Mesothelial cell of epicardium (in vitro differentiated cells): ENCODE data around the gene DLX3. TPM values are rescaled to one million over a fixed set of nuclear protein-coding genes. Genes with fewer than 3 reads are reported as not detected.

Experiments
- DNase-seq, 2 experiments: peaks; one replicate each; pipeline ENCODE4 v3.0.0; 2021; ENCODE audit warnings: low spot score in 2 of 2; ENCODE audit not compliant: unreplicated experiment in 2 of 2
- H3K27ac Mint-ChIP-seq: 2 replicates; pipeline ENCODE4 v1.8.0; 2021; ENCODE audit warnings: mixed read lengths
- H3K27me3 Mint-ChIP-seq: 2 replicates; pipeline ENCODE4 v1.8.0; 2021; ENCODE audit warnings: low read depth, mixed read lengths
- H3K36me3 Mint-ChIP-seq: 2 replicates; pipeline ENCODE4 v1.8.0; 2021; ENCODE audit warnings: mixed read lengths
- H3K4me1 Mint-ChIP-seq: 2 replicates; pipeline ENCODE4 v1.8.0; 2021; ENCODE audit warnings: mixed read lengths
- H3K4me3 Mint-ChIP-seq: 2 replicates; pipeline ENCODE4 v1.8.0; 2021; ENCODE audit warnings: mild to moderate bottlenecking, moderate library complexity, mixed read lengths
- H3K9me3 Mint-ChIP-seq: 2 replicates; pipeline ENCODE4 v1.8.0; 2021; ENCODE audit warnings: mixed read lengths
- CTCF ChIP-seq: fragments of 200-600 bp; sonication (generic); IDR thresholded peaks from one replicate; pipeline ENCODE4 v1.5.0; 2021; ENCODE audit warnings: antibody characterized with exemption; ENCODE audit not compliant: unreplicated experiment
- total RNA-seq: library from RNA; stranded (reverse); gene quantifications from 3 replicates; pipeline ENCODE4 v1.2.1, GENCODE V29; 2021

DLX3 gene
- total RNA-seq, 1 donor from 2014 or later, result 7.7 TPM

- Mint-ChIP-seq H3K9me3 (no peaks in the 10 kb centered on the region), H3K36me3 (no peaks in the 10 kb centered on the region), H3K27ac (peak overlapping the region; percentile 72), H3K4me1 (peaks cover 49% of the 10 kb centered on the region), H3K27me3 (no peaks in the 10 kb centered on the region), H3K4me3 (no peak overlapping the region)
- no peak for DNase-seq
- no peak for TF ChIP-seq CTCF
These were observed 42.5 kb upstream of the DLX3 start for GRCh38 chr17:50037321-50038107.

GRCh38 chr17:50036455-50037261 lies 41.6 kb upstream of the DLX3 start:
- peak in 1 of 2 experiments; percentile 33 for DNase-seq
- H3K9me3 Mint-ChIP-seq, result no peaks in the 10 kb centered on the region
- peak overlapping the region; percentile 48 for H3K27ac Mint-ChIP-seq
- no peaks in the 10 kb centered on the region for H3K36me3 Mint-ChIP-seq
- H3K4me1 Mint-ChIP-seq, result peaks cover 49% of the 10 kb centered on the region
- no peak overlapping the region for H3K4me3 Mint-ChIP-seq
- TF ChIP-seq CTCF, result no peak
- no peaks in the 10 kb centered on the region for H3K27me3 Mint-ChIP-seq

- Mint-ChIP-seq H3K27me3 (no peaks in the 10 kb centered on the region), H3K27ac (peak overlapping the region; percentile 73), H3K4me3 (no peak overlapping the region), H3K4me1 (peaks cover 49% of the 10 kb centered on the region), H3K9me3 (no peaks in the 10 kb centered on the region), H3K36me3 (no peaks in the 10 kb centered on the region)
- no peak for DNase-seq
- no peak for TF ChIP-seq CTCF
These were observed 40.9 kb upstream of the DLX3 start for GRCh38 chr17:50035945-50036344.

GRCh38 chr17:50035421-50035879 lies 40.4 kb upstream of the DLX3 start:
- no peaks in the 10 kb centered on the region for H3K36me3 Mint-ChIP-seq
- no peak overlapping the region for H3K4me3 Mint-ChIP-seq
- no peaks in the 10 kb centered on the region for H3K9me3 Mint-ChIP-seq
- no peaks in the 10 kb centered on the region for H3K27me3 Mint-ChIP-seq
- no peak for TF ChIP-seq CTCF
- peak overlapping the region; percentile 16 for H3K27ac Mint-ChIP-seq
- DNase-seq, result no peak
- H3K4me1 Mint-ChIP-seq, result peaks cover 49% of the 10 kb centered on the region

GRCh38 chr17:50034498-50035364 lies 39.7 kb upstream of the DLX3 start:
- DNase-seq, result no peak
- Mint-ChIP-seq H3K27ac (peak overlapping the region; percentile 85), H3K27me3 (no peaks in the 10 kb centered on the region), H3K4me3 (no peak overlapping the region), H3K9me3 (no peaks in the 10 kb centered on the region), H3K4me1 (peaks cover 52% of the 10 kb centered on the region), H3K36me3 (no peaks in the 10 kb centered on the region)
- no peak for TF ChIP-seq CTCF
